SK-N-SH treated with all-trans-retinoic acid at 6 μM for 48 hours (cell line): ENCODE results near the gene PTPRN2.

Experiments
- ESRRG ChIP-seq: fragments of 250-450 bp; sonication (Bioruptor Pico); IDR thresholded peaks from 2 replicates; pipeline ENCODE4 v1.6.1; 2021; ENCODE audit warnings: mild to moderate bottlenecking
- OSR1 ChIP-seq: fragments of 250-450 bp; sonication (Bioruptor Pico); IDR thresholded peaks from 2 replicates; pipeline ENCODE4 v1.8.0; 2022; ENCODE audit warnings: moderate library complexity, mild to moderate bottlenecking, inconsistent platforms
- PPARA ChIP-seq: fragments of 250-450 bp; sonication (Bioruptor Pico); IDR thresholded peaks from 2 replicates; pipeline ENCODE4 v1.5.0; 2020; ENCODE audit warnings: mild to moderate bottlenecking, borderline replicate concordance
- RARB ChIP-seq: fragments of 250-450 bp; sonication (Bioruptor Pico); IDR thresholded peaks from 2 replicates; pipeline ENCODE4 v1.8.0; 2021; ENCODE audit warnings: mild to moderate bottlenecking, moderate library complexity
- TCF4 ChIP-seq: fragments of 250-450 bp; sonication (Bioruptor Pico); IDR thresholded peaks from 2 replicates; pipeline ENCODE4 v1.8.0; 2021; ENCODE audit warnings: mild to moderate bottlenecking, moderate library complexity, borderline replicate concordance
- ZC3H10 ChIP-seq: fragments of 250-450 bp; sonication (Bioruptor Pico); IDR thresholded peaks from 2 replicates; pipeline ENCODE4 v1.5.1; 2021; ENCODE audit warnings: mild to moderate bottlenecking, moderate library complexity
- ZFP3 ChIP-seq: fragments of 250-450 bp; sonication (Bioruptor Pico); IDR thresholded peaks from 2 replicates; pipeline ENCODE4 v1.5.0; 2020; ENCODE audit warnings: mild to moderate bottlenecking, moderate library complexity
- ZFP30 ChIP-seq: fragments of 450-650 bp; formaldehyde crosslinking; IDR thresholded peaks from 2 replicates; pipeline ENCODE4 v1.5.0; 2022; ENCODE audit warnings: mild to moderate bottlenecking, moderate library complexity
- ZNF70 ChIP-seq: fragments of 450-650 bp; formaldehyde crosslinking; IDR thresholded peaks from 2 replicates; pipeline ENCODE4 v1.5.0; 2020; ENCODE audit warnings: mild to moderate bottlenecking, moderate library complexity
- TF ChIP-seq, protein P1 (sequence below): fragments of 250-450 bp; sonication (Bioruptor Pico); IDR thresholded peaks from 2 replicates; pipeline ENCODE4 v1.8.0; 2020; ENCODE audit warnings: mild to moderate bottlenecking, moderate library complexity, borderline replicate concordance

DNA sequence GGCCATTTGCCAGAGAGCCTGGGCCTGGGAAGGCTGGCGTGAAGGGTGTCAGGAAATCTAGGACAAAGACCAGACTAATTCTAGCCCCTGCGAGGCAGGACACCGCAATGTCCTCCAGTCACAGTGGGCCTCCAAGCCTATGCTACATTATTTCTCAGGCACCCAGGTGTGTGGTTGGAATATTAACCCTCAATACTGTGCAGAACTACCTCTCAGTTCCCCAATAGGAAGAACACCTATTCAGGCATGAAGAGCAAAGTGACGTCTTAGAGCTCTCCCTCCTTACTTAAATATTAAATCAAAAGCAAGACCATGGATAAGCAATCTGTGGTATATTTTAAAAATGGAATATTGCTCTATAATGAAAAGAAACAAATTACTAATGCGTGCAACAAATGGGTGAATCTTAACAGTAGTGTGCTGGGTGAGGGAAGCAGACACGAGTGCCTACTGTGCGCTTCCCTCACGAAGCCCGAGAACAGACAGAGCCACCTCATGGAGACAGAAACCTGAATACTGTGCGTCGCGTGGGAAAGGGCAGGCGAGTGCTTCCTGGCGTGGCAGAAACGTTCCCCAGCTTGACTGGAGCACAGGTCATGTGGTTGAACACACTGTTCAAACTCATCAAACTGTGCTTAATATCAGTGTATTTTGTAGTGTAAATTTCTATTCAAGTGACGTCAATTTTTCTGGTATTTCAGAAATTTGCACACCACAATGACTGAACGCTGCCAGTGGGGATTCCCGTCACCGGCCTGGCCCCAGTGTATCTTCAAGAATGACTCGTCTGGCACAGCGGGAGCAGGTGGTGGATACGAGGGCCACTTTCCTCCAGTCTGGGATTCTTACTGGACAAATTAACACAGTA is 15.5 kb upstream of the PTPRN2 start:
- TF ChIP-seq TCF4 (CRISPR knock-in tag) (no peak), ZFP30 (CRISPR knock-in tag) (no peak), ZFP3 (CRISPR knock-in tag) (no peak), ESRRG (CRISPR knock-in tag) (no peak), OSR1 (CRISPR knock-in tag) (no peak), ZC3H10 (CRISPR knock-in tag) (no peak), PPARA (CRISPR knock-in tag) (no peak), ZNF70 (CRISPR knock-in tag) (no peak), RARB (CRISPR knock-in tag) (no peak)
- TF ChIP-seq, protein P1, sequence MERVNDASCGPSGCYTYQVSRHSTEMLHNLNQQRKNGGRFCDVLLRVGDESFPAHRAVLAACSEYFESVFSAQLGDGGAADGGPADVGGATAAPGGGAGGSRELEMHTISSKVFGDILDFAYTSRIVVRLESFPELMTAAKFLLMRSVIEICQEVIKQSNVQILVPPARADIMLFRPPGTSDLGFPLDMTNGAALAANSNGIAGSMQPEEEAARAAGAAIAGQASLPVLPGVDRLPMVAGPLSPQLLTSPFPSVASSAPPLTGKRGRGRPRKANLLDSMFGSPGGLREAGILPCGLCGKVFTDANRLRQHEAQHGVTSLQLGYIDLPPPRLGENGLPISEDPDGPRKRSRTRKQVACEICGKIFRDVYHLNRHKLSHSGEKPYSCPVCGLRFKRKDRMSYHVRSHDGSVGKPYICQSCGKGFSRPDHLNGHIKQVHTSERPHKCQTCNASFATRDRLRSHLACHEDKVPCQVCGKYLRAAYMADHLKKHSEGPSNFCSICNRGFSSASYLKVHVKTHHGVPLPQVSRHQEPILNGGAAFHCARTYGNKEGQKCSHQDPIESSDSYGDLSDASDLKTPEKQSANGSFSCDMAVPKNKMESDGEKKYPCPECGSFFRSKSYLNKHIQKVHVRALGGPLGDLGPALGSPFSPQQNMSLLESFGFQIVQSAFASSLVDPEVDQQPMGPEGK (CRISPR knock-in tag): no peak
